ENCODE results near the gene EXOSC1. TPM values are rescaled to one million over a fixed set of nuclear protein-coding genes. Genes with fewer than 3 reads are reported as not detected.

The EXOSC1 gene
- total and polyA plus RNA-seq, 2 of the 13 experiments (the other 11 are each of a cell fraction or from before 2014, with no cell fraction given) = 36.3 to 39.9 TPM

- TF ChIP-seq ZNF597 (CRISPR knock-in tag; IDR thresholded peaks at IDR 0.05) = no peak
- TF ChIP-seq ZBED4 (CRISPR knock-in tag; IDR thresholded peaks at IDR 0.05; ENCODE audit: borderline replicate concordance) = peak; percentile 62; the same call in 1 of the 2 replicates
- TF ChIP-seq ZKSCAN1 (IDR thresholded peaks at IDR 0.05; ENCODE audit: low read length) = no peak
- TF ChIP-seq PPARG (CRISPR knock-in tag; conservative IDR thresholded peaks at IDR 0.05) = peak; percentile 40; the same call in 1 of the 2 replicates
- no peak for TF ChIP-seq PAX8 (CRISPR knock-in tag; IDR thresholded peaks at IDR 0.05; ENCODE audit: borderline replicate concordance)
- TF ChIP-seq CEBPG (CRISPR knock-in tag; IDR thresholded peaks at IDR 0.05) = peak; percentile 89
- TF ChIP-seq DMTF1 (CRISPR knock-in tag; IDR thresholded peaks at IDR 0.05) = no peak
- 0 out of 4 replicates have a peak, but pooled peaks of 1 of the 2 experiments have one; percentile 48 for TF ChIP-seq KLF16 (CRISPR knock-in tag; IDR thresholded peaks at IDR 0.05)
- peak; percentile 22; the same call in 1 of the 2 replicates for TF ChIP-seq ZNF644 (CRISPR knock-in tag; IDR thresholded peaks at IDR 0.05; ENCODE audit: low read depth)
- TF ChIP-seq ZNF839 (CRISPR knock-in tag; IDR thresholded peaks at IDR 0.05; ENCODE audit: borderline replicate concordance) = no peak
- TF ChIP-seq ZFP36L1 (CRISPR knock-in tag; IDR thresholded peaks at IDR 0.05) = peak; percentile 81; the same call in 1 of the 2 replicates
- 0 out of 2 replicates have a peak, but pooled peaks have one; percentile 24 for TF ChIP-seq NFIC (IDR thresholded peaks at IDR 0.05; ENCODE audit: low read length)
- peak in 1 of 2 experiments; percentile 49; a peak in 1 of 4 replicates for TF ChIP-seq ATF4 (CRISPR knock-in tag; IDR thresholded peaks at IDR 0.05)
- no peak for TF ChIP-seq ETS1 (CRISPR knock-in tag; IDR thresholded peaks at IDR 0.05)
- TF ChIP-seq ZNF614 (CRISPR knock-in tag; IDR thresholded peaks at IDR 0.05; ENCODE audit: borderline replicate concordance) = peak; percentile 62; the same call in 1 of the 2 replicates
- TF ChIP-seq ZNF335 (CRISPR knock-in tag; IDR thresholded peaks at IDR 0.05) = 0 out of 2 replicates have a peak, but pooled peaks have one; percentile 22
- TF ChIP-seq ZNF850 (CRISPR knock-in tag; conservative IDR thresholded peaks at IDR 0.05) = no peak
- TF ChIP-seq ZC3H13 (CRISPR knock-in tag; IDR thresholded peaks at IDR 0.05) = no peak
- no peak; the same call in 1 of the 2 replicates for TF ChIP-seq FOXO1 (CRISPR knock-in tag; IDR thresholded peaks at IDR 0.05)
- peak; percentile 37; the same call in 1 of the 2 replicates for TF ChIP-seq ZBTB21 (CRISPR knock-in tag; IDR thresholded peaks at IDR 0.05)
Measured at GRCh38 chr10:97463363-97464132, 17.7 kb upstream of the EXOSC1 start (continued).

Data from HepG2 (cell line).